Measurements from ENCODE around the gene FGF11. TPM values are rescaled to one million over a fixed set of nuclear protein-coding genes. Genes with fewer than 3 reads are reported as not detected.

The FGF11 gene
- total and polyA plus RNA-seq, 2 of the 13 experiments (the other 11 are each of a cell fraction or from before 2014, with no cell fraction given), result 0.20 to 7.6 TPM

DNA sequence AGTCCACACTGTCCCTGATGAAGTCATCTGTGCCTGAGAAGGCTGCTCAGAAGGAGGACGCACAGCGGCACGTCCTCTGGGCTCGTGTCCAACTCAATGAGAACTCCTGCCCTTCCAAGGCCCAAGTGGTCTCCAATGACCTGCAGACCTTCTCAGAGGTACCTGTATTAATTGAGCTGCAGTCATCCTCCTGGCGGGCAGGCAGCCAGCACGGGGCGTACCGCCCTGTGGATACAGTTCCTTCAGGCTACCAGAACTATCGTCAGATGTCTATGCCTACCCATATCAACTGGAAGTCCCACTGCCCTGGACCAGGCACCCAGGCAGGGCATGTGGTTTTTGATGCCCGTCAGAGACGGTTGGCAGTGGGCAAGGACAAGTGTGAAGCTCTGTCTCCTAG lies 7.0 kb upstream of the FGF11 start:
- Histone ChIP-seq H3K36me3 (replicated peaks in 1 of 2; ENCODE audit: control insufficient read depth in 1 of 2, insufficient read depth in 2 of 2, low read length in 2 of 2) (no peaks in the 10 kb centered on the region), H3K9me3 (ENCODE audit: low read length) (no peaks in the 10 kb centered on the region), H3K4me2 (ENCODE audit: low read depth, low read length) (no peak overlapping the region), H3K27ac (ENCODE audit: extremely low read length, insufficient read depth, low read length) (no peak overlapping the region), H3K4me3 (replicated peaks in 1 of 3; ENCODE audit: insufficient read depth in 1 of 3, low read depth in 2 of 3, low read length in 3 of 3) (no peak overlapping the region), H2AFZ (ENCODE audit: low read length) (no peak overlapping the region), H3K9ac (ENCODE audit: insufficient read depth, low read depth, low read length) (no peak overlapping the region), H3K4me1 (ENCODE audit: insufficient read depth, low read length) (peaks cover 19% of the 10 kb centered on the region), H4K20me1 (ENCODE audit: insufficient read depth, low read length) (no peaks in the 10 kb centered on the region), H3K27me3 (ENCODE audit: control insufficient read depth in 1 of 2, insufficient read depth in 2 of 2, low read length in 2 of 2) (peaks cover 2% of the 10 kb centered on the region in 2 experiments; a peak in 3 of 5 replicates), H3K79me2 (ENCODE audit: insufficient read depth, low read length) (no peaks in the 10 kb centered on the region)
- ATAC-seq (no peak), FAIRE-seq (no peak), DNase-seq (ENCODE audit: low spot score) (no peak)
- POLR2A ChIA-PET, result interaction anchor here (0.8 to 1.1 kb wide), 2 partner anchors 28 kb away, joined by 3 to 4 read pairs; partner anchors contain the start of gene TMEM256
- TF ChIP-seq ZNF674 (CRISPR knock-in tag; IDR thresholded peaks at IDR 0.05; ENCODE audit: low read depth), result no peak
- TF ChIP-seq ZFP82 (CRISPR knock-in tag; IDR thresholded peaks at IDR 0.05; ENCODE audit: borderline replicate concordance), result no peak
- no peak for TF ChIP-seq SETDB1 (CRISPR knock-in tag; IDR thresholded peaks at IDR 0.05; ENCODE audit: borderline replicate concordance)
- BruUV-seq (replicated peaks), result no TSS peak
- 20% methylated on average over 3 of the region's 11 CpGs for WGBS (ENCODE audit: low lambda C conversion rate)
- CTCF ChIA-PET (ENCODE audit: low intra/inter-chr PET ratio, low total read pairs), result no interaction called here
- in situ Hi-C loops (cut with HindIII; ENCODE audit: extremely low pct_ligation_motif_present, low pct_unique_long_range_greater_than_20kb) (no loop called here), intact Hi-C loops (cut with micrococcal nuclease; ENCODE audit: unreplicated experiment) (no loop called here)

DNA sequence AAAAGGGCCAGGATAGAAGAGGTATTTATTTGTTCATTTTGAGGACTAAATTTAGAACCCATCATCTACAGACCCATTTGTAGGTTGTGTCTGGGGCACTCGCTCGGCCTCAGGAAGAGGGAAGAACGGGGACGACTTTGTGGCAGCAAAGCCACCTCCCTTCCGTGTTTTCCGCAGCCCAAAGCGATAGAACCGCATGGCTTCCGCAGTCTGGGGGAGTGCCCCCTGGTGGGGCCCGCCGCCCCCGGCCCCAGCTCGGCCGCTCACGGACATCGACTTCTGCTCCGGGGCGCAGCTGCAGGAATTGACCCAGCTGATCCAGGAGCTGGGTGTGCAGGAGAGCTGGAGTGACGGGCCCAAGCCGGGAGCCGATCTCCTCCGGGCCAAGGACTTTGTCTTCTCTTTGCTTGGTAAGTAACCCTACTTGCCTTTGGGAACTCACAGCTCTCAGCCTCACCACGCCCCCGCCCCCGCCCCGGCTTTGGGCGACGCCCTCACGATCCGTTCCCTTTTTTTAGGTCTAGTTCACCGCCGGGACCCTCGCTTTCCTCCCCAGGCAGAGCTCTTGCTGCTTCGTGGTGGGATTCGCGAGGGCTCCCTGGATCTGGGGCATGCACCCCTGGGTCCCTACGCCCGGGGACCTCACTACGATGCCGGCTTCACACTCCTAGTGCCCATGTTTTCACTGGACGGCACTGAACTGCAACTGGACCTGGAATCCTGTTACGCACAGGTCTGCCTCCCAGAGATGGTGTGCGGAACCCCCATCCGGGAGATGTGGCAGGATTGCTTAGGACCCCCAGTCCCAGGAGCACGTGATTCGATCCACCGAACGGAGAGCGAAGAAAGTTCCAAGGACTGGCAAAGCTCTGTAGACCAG lies 3.4 kb upstream of the FGF11 start:
- Histone ChIP-seq H3K4me2 (ENCODE audit: low read depth, low read length) (peak overlapping the region; percentile 85), H3K36me3 (replicated peaks in 1 of 2; ENCODE audit: control insufficient read depth in 1 of 2, insufficient read depth in 2 of 2, low read length in 2 of 2) (no peaks in the 10 kb centered on the region), H3K4me3 (replicated peaks in 1 of 3; ENCODE audit: insufficient read depth in 1 of 3, low read depth in 2 of 3, low read length in 3 of 3) (peak overlapping the region; percentile 62 to 75 (median 72)), H3K79me2 (ENCODE audit: insufficient read depth, low read length) (no peaks in the 10 kb centered on the region), H3K27me3 (ENCODE audit: control insufficient read depth in 1 of 2, insufficient read depth in 2 of 2, low read length in 2 of 2) (peaks cover 0 to 2% of the 10 kb centered on the region in 2 experiments; a peak in 2 of 5 replicates), H2AFZ (ENCODE audit: low read length) (no peak overlapping the region), H3K9ac (ENCODE audit: insufficient read depth, low read depth, low read length) (peak overlapping the region; percentile 58), H3K27ac (ENCODE audit: extremely low read length, insufficient read depth, low read length) (peak overlapping the region; percentile 13), H4K20me1 (ENCODE audit: insufficient read depth, low read length) (no peaks in the 10 kb centered on the region), H3K9me3 (ENCODE audit: low read length) (no peaks in the 10 kb centered on the region), H3K4me1 (ENCODE audit: insufficient read depth, low read length) (peaks cover 30% of the 10 kb centered on the region)
- 56% methylated on average over 31 of the region's 49 CpGs for WGBS (ENCODE audit: low lambda C conversion rate)
- POLR2A ChIA-PET, result interaction anchor here (1.0 to 3.8 kb wide), 11 partner anchors 10 to 252 kb away, joined by 3 to 52 read pairs (median 4); partner anchors contain the start of genes CHRNB1, MPDU1, POLR2A and SLC35G6
- TSS peak; percentile 85 for BruUV-seq (replicated peaks)
- intact Hi-C loops (cut with micrococcal nuclease; ENCODE audit: unreplicated experiment), result loop anchor here (1.0 to 2.0 kb wide), 2 partner anchors 32 to 75 kb away; partner anchors contain the start of gene TMEM256
- CTCF ChIA-PET (ENCODE audit: low intra/inter-chr PET ratio, low total read pairs), result interaction anchor here (0.7 to 2.1 kb wide), 2 partner anchors 68 to 80 kb away, joined by 3 to 11 read pairs; no protein-coding TSS in a partner anchor
- in situ Hi-C loops (cut with HindIII; ENCODE audit: extremely low pct_ligation_motif_present, low pct_unique_long_range_greater_than_20kb), result loop anchor here (5.0 kb wide), 2 partner anchors 41 to 79 kb away; partner anchors contain the start of genes TMEM95 and ZBTB4
- no peak for FAIRE-seq
- peak; percentile 29 for ATAC-seq
- no peak for DNase-seq (ENCODE audit: low spot score)
- TF ChIP-seq ZSCAN31 (CRISPR knock-in tag; IDR thresholded peaks at IDR 0.05; ENCODE audit: low read depth), result peak; percentile 50; the same call in 1 of the 2 replicates
- TF ChIP-seq, protein P1, sequence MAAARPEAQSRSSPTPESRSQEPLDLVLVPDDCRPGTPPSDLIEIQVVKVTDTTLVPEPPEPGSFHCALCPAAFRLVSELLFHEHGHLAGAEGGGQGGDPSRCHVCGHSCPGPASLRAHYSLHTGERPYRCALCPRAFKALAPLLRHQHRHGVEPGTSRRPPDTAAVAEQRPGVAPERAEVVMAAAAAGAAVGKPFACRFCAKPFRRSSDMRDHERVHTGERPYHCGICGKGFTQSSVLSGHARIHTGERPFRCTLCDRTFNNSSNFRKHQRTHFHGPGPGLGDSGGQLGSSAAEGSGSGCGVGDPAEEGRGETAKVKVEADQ (CRISPR knock-in tag; IDR thresholded peaks at IDR 0.05; ENCODE audit: borderline replicate concordance), result peak; percentile 22; the same call in 1 of the 2 replicates
- TF ChIP-seq TOPORS (CRISPR knock-in tag; IDR thresholded peaks at IDR 0.05), result no peak
- peak; percentile 95 for TF ChIP-seq HNRNPLL (IDR thresholded peaks at IDR 0.05; ENCODE audit: low read depth, low read length, poor library complexity, severe bottlenecking)
- no peak for TF ChIP-seq ZNF543 (CRISPR knock-in tag; IDR thresholded peaks at IDR 0.05)
- no peak for TF ChIP-seq HIVEP1 (CRISPR knock-in tag; IDR thresholded peaks at IDR 0.05)
- TF ChIP-seq KDM5B (CRISPR knock-in tag; IDR thresholded peaks at IDR 0.05; ENCODE audit: borderline replicate concordance), result peak; percentile 27; the same call in 1 of the 2 replicates

All from HepG2 (cell line).